HuH-7 (cell line): Measurements from ENCODE around the gene BUD31.

Experiments used
- DNase-seq: peaks from one replicate; pipeline ENCODE4 v3.0.0; 2011; ENCODE audit warnings: low spot score

BUD31 gene

GRCh38 chr7:99433158-99433557 lies 24.4 kb downstream of the BUD31 start:
- DNase-seq, result no peak

GRCh38 chr7:99437946-99438572 lies 29.3 kb downstream of the BUD31 start:
- no peak for DNase-seq

GRCh38 chr7:99438573-99439480 lies 30.1 kb downstream of the BUD31 start, which contains the start of the genes CPSF4 and PTCD1:
Gene CPSF4, plus strand, starts transcription at chr7:99438943. Its CDS starts 140 bp downstream, at chr7:99439083.
Gene PTCD1, minus strand, starts transcription at chr7:99438798. Its CDS starts 3,556 bp downstream, at chr7:99435242.
- DNase-seq, result peak; percentile 100

GRCh38 chr7:99440195-99440594 lies 31.4 kb downstream of the BUD31 start:
- no peak for DNase-seq

- DNase-seq, result no peak
Measured at GRCh38 chr7:99446096-99446495, 37.3 kb downstream of the BUD31 start.

- peak; percentile 76 for DNase-seq
Measured at GRCh38 chr7:99447943-99448342, 39.2 kb downstream of the BUD31 start.

- no peak for DNase-seq
Measured at GRCh38 chr7:99448855-99449254, 40.1 kb downstream of the BUD31 start.

- DNase-seq, result no peak
Measured at GRCh38 chr7:99449326-99449725, 40.6 kb downstream of the BUD31 start.

GRCh38 chr7:99451936-99452335 lies 43.2 kb downstream of the BUD31 start:
- DNase-seq, result no peak

GRCh38 chr7:99452541-99452940 lies 43.8 kb downstream of the BUD31 start:
- no peak for DNase-seq

- DNase-seq, result no peak
Measured at GRCh38 chr7:99453105-99453504, 44.3 kb downstream of the BUD31 start.

- no peak for DNase-seq
Measured at GRCh38 chr7:99455874-99456273, 47.1 kb downstream of the BUD31 start.

- no peak for DNase-seq
Measured at GRCh38 chr7:99456288-99456687, 47.5 kb downstream of the BUD31 start.

GRCh38 chr7:99457050-99457649 lies 48.4 kb downstream of the BUD31 start:
- DNase-seq, result no peak

- no peak for DNase-seq
Measured at GRCh38 chr7:99457650-99458493, 49.1 kb downstream of the BUD31 start.

- DNase-seq, result peak; percentile 55
Measured at GRCh38 chr7:99459087-99459486, 50.3 kb downstream of the BUD31 start.

GRCh38 chr7:99460651-99461050 lies 51.9 kb downstream of the BUD31 start:
- no peak for DNase-seq

GRCh38 chr7:99461221-99461620 lies 52.5 kb downstream of the BUD31 start:
- DNase-seq, result no peak

- no peak for DNase-seq
Measured at GRCh38 chr7:99465421-99465768, 56.6 kb downstream of the BUD31 start.

- DNase-seq, result no peak
Measured at GRCh38 chr7:99468336-99468918, 59.7 kb downstream of the BUD31 start.
